ENCODE results near the gene ZBTB7C. TPM values are rescaled to one million over a fixed set of nuclear protein-coding genes. Genes with fewer than 3 reads are reported as not detected.

ZBTB7C gene
- total and polyA plus RNA-seq, 4 donors: 0.19 to 1.1 (median 0.45) TPM

DNA sequence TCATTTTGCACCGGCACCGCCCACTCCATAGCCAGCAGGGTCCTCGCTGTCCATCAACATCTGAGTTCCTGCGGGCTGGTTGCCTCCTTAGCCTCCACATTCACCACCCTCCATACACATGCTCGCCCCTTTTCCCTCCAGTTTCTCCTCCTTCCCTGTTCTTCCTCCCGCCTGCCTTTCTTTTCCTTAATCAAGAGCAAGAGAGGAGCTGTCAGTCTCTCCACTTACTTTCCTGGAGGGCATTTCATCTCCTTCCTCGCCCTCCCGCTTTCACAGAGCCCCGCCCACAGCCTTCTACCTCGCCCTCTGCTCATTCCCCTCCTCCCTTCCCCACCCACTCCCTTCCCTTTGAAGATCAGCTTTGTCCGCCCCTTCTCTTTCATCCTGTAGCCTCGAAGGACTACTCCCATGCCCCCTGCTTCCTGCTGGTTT, 13.8 kb upstream of the ZBTB7C start (continued):
- TF ChIP-seq, protein P1, sequence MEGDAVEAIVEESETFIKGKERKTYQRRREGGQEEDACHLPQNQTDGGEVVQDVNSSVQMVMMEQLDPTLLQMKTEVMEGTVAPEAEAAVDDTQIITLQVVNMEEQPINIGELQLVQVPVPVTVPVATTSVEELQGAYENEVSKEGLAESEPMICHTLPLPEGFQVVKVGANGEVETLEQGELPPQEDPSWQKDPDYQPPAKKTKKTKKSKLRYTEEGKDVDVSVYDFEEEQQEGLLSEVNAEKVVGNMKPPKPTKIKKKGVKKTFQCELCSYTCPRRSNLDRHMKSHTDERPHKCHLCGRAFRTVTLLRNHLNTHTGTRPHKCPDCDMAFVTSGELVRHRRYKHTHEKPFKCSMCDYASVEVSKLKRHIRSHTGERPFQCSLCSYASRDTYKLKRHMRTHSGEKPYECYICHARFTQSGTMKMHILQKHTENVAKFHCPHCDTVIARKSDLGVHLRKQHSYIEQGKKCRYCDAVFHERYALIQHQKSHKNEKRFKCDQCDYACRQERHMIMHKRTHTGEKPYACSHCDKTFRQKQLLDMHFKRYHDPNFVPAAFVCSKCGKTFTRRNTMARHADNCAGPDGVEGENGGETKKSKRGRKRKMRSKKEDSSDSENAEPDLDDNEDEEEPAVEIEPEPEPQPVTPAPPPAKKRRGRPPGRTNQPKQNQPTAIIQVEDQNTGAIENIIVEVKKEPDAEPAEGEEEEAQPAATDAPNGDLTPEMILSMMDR (IDR thresholded peaks at IDR 0.05; ENCODE audit: low read depth, low read length, missing input control): no peak
- TF ChIP-seq HNF4A (conservative IDR thresholded peaks at IDR 0.05): no peak

DNA sequence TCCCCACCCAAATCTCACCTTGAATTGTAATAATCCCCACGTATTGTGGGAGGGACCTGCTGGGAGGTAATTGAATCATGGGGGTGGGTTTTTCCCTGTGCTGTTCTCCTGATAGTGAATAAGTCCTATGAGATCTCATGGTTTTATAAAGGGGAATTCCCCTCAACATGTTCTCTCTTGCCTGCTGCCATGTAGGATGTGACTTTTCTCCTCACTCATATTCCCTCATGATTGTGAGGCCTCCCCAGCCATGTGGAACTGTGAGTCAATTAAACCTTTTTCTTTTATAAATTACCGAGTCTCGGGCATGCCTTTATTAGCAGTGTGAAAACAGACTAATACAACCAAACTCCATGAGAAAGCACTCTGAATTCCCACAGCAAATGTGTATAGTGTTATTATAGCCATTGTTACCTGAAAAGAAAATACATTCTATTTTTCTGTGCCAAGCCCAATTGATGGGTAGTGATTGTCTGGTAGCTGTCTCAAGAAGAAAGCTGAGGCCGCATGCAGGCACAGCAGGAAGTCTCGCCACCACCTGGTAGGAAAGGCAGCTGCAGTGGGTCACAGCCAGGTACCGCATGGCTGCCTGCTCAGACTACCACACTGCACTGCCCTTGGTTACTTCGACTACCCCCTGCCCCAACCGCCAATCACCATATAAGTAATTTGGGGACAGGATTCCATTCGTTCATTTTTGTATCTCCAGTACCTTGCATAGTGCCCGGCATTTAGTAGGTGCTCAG, 10.3 kb upstream of the ZBTB7C start:
- Histone ChIP-seq H3K4me1 (ENCODE audit: control insufficient read depth in 4 of 4, insufficient read depth in 4 of 4, low read length in 3 of 4) (peaks cover 0 to 3% (median 0%) of the 10 kb centered on the region in 4 donors), H3K9me3 (ENCODE audit: control insufficient read depth in 4 of 4, low read length in 3 of 4) (no peaks in the 10 kb centered on the region), H3K27me3 (ENCODE audit: control insufficient read depth in 4 of 4, insufficient read depth in 4 of 4, low read length in 3 of 4) (peaks cover 0 to 3% (median 0%) of the 10 kb centered on the region in 4 donors), H3K9ac (ENCODE audit: low read depth in 1 of 2, low read length in 2 of 2) (no peak overlapping the region), H3K27ac (ENCODE audit: low read depth in 1 of 2, low read length in 2 of 2) (no peak overlapping the region), H3K36me3 (ENCODE audit: control insufficient read depth in 4 of 4, insufficient read depth in 3 of 4, low read depth in 1 of 4, low read length in 3 of 4) (no peaks in the 10 kb centered on the region), H3K4me3 (ENCODE audit: low read depth in 1 of 3, low read length in 3 of 3) (no peak overlapping the region)
- no peak for DNase-seq (ENCODE audit: low spot score)
- TF ChIP-seq JUND (IDR thresholded peaks at IDR 0.05) (no peak), SP1 (IDR thresholded peaks at IDR 0.05) (no peak), RXRA (IDR thresholded peaks at IDR 0.05) (no peak), HNF4A (conservative IDR thresholded peaks at IDR 0.05) (no peak), RAD21 (IDR thresholded peaks at IDR 0.05) (no peak), HNF4G (IDR thresholded peaks at IDR 0.05) (no peak), NR2F2 (IDR thresholded peaks at IDR 0.05) (no peak), GABPA (IDR thresholded peaks at IDR 0.05 in 1 of 2, conservative IDR thresholded peaks at IDR 0.05 in 1 of 2) (no peak), TAF1 (conservative IDR thresholded peaks at IDR 0.05) (no peak), EGR1 (IDR thresholded peaks at IDR 0.05; ENCODE audit: low read depth in 2 of 2) (no peak)
- TF ChIP-seq, protein P2, sequence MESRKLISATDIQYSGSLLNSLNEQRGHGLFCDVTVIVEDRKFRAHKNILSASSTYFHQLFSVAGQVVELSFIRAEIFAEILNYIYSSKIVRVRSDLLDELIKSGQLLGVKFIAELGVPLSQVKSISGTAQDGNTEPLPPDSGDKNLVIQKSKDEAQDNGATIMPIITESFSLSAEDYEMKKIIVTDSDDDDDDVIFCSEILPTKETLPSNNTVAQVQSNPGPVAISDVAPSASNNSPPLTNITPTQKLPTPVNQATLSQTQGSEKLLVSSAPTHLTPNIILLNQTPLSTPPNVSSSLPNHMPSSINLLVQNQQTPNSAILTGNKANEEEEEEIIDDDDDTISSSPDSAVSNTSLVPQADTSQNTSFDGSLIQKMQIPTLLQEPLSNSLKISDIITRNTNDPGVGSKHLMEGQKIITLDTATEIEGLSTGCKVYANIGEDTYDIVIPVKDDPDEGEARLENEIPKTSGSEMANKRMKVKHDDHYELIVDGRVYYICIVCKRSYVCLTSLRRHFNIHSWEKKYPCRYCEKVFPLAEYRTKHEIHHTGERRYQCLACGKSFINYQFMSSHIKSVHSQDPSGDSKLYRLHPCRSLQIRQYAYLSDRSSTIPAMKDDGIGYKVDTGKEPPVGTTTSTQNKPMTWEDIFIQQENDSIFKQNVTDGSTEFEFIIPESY (IDR thresholded peaks at IDR 0.05): no peak
- TF ChIP-seq, protein P3, sequence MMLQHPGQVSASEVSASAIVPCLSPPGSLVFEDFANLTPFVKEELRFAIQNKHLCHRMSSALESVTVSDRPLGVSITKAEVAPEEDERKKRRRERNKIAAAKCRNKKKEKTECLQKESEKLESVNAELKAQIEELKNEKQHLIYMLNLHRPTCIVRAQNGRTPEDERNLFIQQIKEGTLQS (IDR thresholded peaks at IDR 0.05): no peak
- TF ChIP-seq, protein P4, sequence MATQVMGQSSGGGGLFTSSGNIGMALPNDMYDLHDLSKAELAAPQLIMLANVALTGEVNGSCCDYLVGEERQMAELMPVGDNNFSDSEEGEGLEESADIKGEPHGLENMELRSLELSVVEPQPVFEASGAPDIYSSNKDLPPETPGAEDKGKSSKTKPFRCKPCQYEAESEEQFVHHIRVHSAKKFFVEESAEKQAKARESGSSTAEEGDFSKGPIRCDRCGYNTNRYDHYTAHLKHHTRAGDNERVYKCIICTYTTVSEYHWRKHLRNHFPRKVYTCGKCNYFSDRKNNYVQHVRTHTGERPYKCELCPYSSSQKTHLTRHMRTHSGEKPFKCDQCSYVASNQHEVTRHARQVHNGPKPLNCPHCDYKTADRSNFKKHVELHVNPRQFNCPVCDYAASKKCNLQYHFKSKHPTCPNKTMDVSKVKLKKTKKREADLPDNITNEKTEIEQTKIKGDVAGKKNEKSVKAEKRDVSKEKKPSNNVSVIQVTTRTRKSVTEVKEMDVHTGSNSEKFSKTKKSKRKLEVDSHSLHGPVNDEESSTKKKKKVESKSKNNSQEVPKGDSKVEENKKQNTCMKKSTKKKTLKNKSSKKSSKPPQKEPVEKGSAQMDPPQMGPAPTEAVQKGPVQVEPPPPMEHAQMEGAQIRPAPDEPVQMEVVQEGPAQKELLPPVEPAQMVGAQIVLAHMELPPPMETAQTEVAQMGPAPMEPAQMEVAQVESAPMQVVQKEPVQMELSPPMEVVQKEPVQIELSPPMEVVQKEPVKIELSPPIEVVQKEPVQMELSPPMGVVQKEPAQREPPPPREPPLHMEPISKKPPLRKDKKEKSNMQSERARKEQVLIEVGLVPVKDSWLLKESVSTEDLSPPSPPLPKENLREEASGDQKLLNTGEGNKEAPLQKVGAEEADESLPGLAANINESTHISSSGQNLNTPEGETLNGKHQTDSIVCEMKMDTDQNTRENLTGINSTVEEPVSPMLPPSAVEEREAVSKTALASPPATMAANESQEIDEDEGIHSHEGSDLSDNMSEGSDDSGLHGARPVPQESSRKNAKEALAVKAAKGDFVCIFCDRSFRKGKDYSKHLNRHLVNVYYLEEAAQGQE (IDR thresholded peaks at IDR 0.05): no peak
- WGBS: 93% methylated on average over 10 of the region's 10 CpGs

Data from liver (tissue), 9 donors.